ENCODE measurements around the gene C18orf63.
A peak's percentile ranks its signal among the peaks of the same experiment; 100 is the strongest.

Gene C18orf63

DNA sequence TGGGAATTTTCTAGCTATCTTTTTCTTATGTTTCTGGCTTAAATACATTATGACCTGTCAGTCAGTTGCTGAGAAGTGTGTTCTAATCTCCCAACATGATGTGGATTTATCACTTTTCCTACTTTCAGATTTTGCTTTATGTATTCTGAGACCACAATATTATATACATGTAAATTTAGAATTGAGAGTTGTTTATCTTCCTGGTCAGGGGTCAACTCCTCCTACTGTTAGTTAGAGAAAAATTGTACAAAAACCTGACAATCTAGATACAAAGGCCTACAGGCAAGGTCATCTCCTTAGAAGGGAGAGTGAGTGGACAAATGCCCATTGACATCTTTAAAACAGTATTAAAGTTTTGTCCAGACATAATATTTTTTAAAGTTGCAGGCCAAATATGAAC is 30.6 kb downstream of the C18orf63 start:
- TF ChIP-seq, protein P1, sequence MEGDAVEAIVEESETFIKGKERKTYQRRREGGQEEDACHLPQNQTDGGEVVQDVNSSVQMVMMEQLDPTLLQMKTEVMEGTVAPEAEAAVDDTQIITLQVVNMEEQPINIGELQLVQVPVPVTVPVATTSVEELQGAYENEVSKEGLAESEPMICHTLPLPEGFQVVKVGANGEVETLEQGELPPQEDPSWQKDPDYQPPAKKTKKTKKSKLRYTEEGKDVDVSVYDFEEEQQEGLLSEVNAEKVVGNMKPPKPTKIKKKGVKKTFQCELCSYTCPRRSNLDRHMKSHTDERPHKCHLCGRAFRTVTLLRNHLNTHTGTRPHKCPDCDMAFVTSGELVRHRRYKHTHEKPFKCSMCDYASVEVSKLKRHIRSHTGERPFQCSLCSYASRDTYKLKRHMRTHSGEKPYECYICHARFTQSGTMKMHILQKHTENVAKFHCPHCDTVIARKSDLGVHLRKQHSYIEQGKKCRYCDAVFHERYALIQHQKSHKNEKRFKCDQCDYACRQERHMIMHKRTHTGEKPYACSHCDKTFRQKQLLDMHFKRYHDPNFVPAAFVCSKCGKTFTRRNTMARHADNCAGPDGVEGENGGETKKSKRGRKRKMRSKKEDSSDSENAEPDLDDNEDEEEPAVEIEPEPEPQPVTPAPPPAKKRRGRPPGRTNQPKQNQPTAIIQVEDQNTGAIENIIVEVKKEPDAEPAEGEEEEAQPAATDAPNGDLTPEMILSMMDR (IDR thresholded peaks at IDR 0.05; ENCODE audit: extremely low read depth, missing control alignments) = no peak
- no peak for DNase-seq (ENCODE audit: low spot score)

DNA sequence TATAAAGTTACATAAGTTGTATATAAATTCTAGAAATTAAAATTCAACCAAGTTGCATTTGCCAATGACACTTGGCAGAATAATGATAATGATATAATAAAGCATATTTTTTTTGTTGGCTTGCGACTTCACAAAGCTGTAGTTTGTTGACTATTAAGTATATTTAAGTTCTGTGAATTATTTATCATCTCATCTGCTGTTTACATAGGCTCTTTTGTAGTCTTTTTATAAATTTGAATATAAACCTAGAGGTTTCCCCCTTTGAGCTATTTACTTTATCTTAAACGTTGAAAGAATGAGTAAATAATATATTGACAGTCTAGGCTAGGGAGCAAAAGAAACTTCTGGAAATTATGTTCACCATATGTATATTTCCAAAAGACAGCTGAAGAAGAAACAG is 32.9 kb downstream of the C18orf63 start:
- no peak for DNase-seq (ENCODE audit: low spot score)
- TF ChIP-seq, protein P1 (IDR thresholded peaks at IDR 0.05; ENCODE audit: extremely low read depth, missing control alignments) = no peak

DNA sequence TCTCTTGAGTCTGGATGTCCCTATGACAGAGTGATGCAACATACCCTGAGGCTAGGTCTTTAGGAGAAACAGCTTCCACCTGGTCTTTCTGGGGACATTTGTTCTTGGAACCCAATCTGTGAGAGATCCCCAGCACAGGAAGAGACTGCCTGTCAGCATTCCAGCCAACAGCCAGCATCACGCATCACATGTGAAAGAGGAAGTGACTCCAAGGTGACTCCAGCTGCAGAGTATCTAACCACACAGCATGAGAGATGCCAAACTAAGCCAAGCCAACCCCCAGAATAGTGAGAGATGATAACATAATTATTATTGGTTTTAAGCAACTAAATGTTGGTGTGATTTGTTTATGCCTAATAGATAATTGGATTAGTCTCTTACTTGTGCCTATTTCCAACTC is 35.7 kb downstream of the C18orf63 start:
- TF ChIP-seq, protein P1 (IDR thresholded peaks at IDR 0.05; ENCODE audit: extremely low read depth, missing control alignments) = no peak
- DNase-seq (ENCODE audit: low spot score) = no peak

DNA sequence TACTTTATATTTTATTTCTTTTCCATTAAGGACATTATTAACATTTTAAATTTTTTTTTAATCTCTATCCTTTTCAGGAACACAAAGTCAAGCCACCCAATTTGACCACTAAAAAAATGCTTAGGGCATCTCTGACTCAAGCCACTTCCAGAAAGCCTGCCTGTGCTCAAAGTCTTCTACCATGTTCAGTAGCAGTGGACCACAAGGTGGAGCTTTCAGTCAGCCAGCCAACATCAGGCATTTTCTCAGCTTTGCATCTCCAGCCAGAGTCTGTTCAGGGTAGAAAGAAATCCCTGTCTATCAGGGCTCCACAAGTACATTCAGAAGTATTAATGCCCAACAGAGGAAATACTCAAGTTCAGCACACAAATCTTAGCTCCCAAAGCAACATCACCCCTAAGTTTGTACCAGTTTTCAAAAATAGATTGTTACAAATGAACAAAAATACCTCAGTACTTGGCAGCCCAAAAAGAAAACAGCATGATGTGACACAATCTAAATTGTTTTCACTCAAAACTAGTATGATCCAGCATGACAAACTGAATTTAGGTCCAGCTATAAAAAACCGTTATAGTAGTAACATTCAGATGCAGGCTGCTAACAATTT is 37.6 kb downstream of the C18orf63 start:
- peak; percentile 40 for DNase-seq (ENCODE audit: low spot score)
- TF ChIP-seq, protein P1 (IDR thresholded peaks at IDR 0.05; ENCODE audit: extremely low read depth, missing control alignments) = peak; percentile 34

DNA sequence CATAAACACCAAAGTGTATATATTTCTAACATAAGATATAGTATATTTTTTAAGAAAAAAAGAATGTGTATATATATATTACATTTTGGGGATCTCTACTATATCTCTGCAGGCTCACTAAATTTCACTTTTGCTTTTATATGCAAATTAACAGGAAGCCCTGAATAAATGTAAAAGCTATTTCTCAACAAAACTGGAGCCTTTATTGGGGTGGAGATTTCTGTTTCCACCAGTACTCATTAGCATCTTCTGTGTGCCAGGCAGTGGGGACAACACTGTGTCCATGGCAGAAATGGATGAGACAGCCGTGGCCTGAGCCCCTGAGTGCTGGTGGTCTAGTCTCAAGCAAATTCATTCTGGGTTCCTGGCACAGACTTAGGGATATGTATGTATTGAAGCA is 41.3 kb downstream of the C18orf63 start:
- no peak for DNase-seq (ENCODE audit: low spot score)
- TF ChIP-seq, protein P1 (IDR thresholded peaks at IDR 0.05; ENCODE audit: extremely low read depth, missing control alignments) = no peak

DNA sequence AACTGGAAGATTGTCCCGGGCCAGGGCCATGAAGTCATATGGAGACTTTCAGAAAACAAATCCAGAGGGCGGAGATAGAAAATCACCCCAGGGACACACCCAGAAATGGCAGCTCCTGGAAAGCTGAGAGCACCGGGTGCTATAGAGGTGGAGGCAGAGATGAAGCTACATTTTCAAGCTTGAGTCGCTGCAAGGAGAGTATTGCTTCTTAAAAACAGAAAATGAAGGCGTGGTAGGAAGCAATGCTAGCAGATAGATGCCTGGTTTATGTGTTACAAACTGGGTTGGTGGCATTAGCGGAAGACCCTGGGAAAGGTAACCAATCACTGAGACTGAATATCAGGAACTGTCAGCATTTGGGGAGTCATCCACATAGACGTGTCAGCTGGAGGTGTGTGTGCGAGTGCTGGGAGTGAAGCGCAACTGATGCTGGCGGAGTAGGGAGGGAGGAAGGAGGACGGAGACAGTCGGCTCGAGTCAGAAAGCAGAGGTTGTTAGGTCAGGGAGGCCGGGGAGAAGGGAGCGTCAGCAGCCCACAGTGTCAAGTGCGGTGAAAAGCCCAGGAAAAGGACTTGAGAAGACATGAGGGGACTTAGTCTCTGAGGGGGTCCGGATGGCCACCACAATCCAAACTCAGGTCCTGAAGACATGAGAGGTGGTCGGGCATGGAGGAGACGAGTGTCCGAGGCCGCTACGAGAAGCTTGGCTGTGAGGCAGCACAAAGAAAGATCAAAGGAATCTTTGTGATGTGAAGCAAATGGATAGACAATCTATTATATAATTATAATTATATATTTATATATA is 45.4 kb downstream of the C18orf63 start:
- TF ChIP-seq, protein P1 (IDR thresholded peaks at IDR 0.05; ENCODE audit: extremely low read depth, missing control alignments) = no peak
- no peak for DNase-seq (ENCODE audit: low spot score)

DNA sequence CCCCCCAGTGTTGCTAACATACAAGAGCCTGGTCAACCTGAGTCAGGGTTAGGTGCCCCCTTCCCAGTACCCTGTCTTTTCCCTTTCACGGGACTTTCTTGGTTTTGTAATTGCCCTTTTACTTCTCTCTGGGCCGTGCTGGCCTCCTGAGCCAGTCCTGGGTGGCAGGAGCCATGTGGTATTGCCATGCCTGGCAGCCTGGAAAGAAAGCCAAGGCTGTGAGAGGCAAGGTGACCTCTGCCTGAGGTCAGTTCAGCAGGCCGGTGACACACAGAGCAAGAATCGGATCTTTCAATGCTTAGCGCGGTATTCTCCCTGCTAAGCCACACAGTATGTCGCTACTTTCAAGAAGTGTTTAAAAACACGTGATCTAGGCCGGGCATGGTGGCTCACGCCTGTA is 52.3 kb downstream of the C18orf63 start:
- DNase-seq (ENCODE audit: low spot score) = no peak
- TF ChIP-seq, protein P1 (IDR thresholded peaks at IDR 0.05; ENCODE audit: extremely low read depth, missing control alignments) = no peak

Measured in GM20000 (cell line).